HG02938 (cell line): ENCODE data around the gene SH3GLB2.
"Not testable (repeated sequence)": the region's sequence is repeated elsewhere in the genome, so short reads cannot be mapped to it uniquely, and the experiment has no call there.

Experiments
- ATAC-seq: cut with Tn5 transposase; IDR thresholded peaks from one replicate; pipeline ENCODE4 v1.9.1; 2021; ENCODE audit warnings: mild to moderate bottlenecking, moderate library complexity; ENCODE audit not compliant: unreplicated experiment

Gene SH3GLB2

DNA sequence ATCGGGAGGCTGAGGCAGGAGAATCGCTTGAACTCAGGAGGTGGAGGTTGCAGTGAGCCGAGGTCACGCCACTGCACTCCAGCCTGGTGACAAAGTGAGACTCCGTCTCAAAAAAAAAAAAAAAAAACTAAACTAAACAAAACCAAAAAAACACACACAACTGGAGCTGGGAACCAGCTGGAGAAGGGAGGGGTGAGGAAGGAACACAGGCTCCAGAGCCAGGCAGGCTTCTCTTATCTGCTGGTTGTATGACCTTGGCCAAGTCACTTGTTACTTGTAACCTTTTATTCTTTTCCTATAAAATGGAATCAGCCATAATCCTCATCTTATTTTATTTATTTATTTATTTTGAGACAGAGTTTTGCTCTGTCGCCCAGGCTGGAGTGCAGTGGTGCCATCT, 24.0 kb downstream of the SH3GLB2 start:
- not testable (repeated sequence) for ATAC-seq

DNA sequence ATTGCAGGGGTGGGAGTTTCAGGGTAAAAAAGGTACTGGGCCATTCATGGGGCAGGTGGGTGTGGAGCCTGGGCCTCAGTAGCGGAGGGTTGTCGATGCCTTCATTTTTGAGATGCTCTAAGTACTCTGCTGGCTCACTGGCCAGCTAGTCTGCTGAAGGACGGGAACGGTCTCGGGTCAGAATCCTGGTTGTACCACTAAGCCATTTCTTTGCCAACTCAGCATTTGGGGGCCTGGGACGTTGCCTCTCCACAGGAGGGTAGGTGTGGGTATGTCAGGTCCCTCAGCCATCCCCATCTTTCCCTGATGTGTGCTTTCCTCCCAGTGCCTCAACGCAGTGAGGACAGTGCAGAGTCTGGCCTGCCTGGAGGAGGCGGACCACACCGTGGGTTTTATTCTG, 25.1 kb downstream of the SH3GLB2 start:
- no peak for ATAC-seq

DNA sequence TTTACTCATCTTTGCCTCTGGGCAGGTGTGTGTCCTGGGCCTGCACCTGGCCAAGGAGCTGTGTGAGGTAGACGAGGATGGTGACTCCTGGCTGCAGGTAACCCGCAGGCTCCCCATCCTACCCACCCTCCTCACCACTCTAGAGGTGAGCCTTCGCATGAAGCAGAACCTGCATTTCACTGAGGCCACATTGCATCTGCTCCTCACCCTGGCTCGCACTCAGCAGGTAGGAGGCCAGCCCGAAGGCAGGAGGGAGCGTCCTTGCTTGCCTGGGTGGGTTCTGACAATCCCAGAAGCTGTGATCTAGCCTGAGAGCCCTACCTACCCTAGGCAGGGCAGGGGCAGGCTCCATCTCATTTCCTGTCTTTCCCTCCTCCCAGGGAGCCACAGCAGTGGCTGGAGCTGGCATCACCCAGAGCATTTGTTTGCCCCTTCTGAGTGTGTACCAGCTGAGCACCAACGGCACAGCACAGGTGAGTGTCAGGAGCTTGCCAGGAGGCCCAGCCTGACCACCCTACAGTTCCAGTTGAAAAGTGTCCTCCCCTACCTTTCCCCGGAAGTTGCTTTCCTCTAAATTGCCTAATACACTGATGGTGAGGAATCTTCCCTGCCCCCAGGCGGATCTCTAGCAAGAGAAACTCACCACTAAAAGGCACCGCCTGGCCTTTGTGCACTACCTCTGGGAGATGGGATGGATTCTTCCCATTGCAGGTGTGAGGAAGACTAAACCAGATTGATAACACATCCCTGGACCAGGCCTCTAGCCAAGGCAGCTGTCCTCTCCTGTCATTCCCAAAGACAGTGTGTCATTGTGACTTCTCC, 26.4 kb downstream of the SH3GLB2 start:
- no peak for ATAC-seq

DNA sequence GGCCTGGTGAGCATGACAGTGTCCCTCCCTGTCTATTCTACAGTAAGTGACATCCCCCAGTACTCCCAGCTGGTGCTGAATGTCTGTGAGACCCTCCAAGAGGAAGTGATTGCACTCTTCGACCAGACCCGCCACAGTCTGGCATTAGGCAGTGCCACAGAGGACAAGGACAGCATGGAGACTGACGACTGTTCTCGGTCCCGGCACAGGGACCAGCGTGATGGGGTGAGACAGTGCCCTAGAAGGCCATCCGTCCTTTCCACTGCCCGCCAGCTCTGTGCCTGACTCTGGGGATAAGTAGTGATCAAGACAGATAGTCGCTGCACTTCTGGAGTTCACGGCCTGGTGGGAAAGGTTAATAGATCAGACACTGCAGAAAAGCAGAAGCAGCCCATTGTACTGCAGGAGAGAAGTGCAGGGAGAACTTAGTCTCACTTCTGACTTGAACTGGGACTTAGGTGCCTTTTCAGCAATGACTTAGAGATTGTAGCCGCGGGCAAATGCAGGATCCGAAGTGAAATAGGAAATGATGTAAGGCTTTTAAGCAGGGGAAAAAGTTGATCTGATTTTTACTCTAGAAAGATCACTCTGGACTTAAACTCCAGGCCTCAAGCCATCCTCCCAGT, 28.4 kb downstream of the SH3GLB2 start:
- no peak for ATAC-seq

DNA sequence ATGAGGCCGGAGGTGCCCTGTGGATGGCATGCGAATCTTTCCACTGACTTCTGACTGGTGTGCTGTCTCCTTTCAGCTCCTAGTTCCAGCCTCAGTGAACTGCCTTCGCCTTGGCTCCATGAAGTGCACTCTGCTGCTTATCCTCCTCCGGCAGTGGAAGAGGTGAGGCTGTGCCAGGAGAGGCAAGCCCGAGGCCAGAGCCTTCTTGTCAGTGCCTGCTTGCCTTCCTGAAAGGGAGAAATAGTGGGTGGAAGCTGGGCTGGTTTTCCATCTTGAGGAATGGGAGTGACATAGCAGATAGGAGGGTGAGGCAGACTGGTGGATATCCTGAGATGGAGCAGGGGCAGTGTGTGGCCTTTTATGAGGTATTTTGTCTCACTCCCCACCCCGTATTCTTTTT, 29.7 kb downstream of the SH3GLB2 start:
- no peak for ATAC-seq

DNA sequence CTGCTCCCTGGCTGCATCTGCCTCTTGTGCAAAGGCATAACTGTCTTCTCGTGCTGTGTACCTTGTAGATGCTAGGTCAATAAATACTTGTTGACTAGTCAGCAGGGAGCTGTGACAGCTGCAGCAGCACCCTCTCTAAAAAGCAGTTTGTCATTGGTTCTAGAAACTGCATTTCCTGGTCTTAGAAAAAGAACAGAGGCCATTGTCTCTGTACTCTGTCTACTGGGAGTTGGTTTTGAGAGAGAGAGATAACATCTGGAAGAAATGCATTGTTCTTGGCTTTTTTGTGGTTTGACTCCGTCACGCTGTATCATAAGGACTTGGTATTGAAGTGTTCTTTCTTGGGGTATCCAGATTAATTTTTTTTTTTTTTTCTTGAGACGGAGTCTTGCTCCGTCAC, 32.3 kb downstream of the SH3GLB2 start:
- ATAC-seq: no peak

DNA sequence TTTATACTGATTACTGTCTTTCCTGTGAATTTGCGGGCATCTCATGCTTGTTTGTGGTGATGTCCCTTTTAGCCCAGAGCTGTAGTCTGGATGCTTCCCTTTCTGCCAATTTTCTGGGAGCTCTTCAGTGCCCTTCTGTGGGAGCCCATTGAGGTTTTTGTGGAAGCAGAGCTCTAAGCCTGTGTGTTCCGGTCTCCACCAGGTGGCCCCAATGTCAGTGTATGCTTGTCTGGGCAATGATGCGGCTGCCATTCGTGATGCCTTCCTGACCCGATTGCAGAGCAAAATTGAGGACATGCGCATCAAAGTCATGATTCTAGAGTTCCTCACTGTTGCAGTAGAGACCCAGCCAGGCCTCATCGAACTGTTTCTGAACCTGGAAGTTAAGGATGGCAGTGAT, 35.1 kb downstream of the SH3GLB2 start:
- ATAC-seq: no peak

DNA sequence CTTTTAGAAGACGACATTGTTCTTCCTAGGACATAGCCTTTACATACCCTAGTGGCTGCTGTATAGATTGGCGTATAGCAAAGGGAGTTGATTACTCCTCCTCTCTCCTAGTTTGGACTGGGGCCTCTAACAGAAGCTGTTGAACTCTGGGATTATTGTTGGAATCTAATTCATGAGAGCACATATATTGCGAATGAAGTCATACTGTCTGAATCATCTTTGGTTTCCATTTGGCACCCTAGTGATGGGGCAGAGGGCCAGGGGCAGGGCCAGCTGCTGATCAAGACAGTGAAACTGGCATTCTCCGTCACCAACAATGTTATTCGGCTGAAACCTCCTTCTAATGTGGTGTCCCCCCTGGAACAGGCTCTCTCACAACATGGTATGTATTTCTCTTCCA, 40.3 kb downstream of the SH3GLB2 start:
- ATAC-seq: no peak

DNA sequence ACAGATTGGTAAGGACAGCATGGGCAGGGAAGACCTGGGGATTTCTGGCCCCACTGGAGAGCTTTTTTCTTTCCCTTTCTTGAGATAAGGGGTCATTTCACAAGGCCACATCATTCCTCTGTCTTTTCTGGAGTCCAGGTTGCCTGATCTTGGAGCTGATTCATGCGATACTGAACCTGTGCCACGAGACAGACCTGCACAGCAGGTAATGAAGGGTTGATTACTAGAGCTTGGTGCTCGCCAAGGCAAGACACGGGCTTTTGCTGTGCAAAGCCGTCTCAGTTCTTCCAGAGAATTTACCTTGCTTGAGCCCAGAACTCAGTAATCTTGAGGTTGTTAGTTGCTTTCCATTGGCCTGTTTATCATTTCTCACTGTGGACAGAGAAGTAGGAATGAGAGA, 41.5 kb downstream of the SH3GLB2 start:
- no peak for ATAC-seq

DNA sequence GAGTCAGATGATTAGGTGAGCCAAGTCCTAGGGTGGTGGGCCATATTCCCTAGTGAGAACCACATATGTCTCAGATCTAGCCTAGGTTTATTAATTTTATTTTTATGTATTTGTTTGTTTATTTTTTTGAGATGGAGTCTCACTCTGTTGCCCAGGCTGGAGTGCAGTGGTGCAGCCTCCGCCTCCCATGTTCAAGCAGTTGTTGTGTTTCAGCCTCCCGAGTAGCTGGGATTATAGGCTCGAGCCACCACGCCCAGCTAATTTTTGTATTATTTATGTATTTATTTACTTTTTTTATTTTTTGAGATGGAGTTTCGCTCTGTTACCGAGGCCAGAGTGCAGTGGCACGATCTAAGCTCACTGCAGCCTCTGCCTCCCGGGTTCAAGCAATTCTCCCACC, 44.6 kb downstream of the SH3GLB2 start:
- no peak for ATAC-seq

DNA sequence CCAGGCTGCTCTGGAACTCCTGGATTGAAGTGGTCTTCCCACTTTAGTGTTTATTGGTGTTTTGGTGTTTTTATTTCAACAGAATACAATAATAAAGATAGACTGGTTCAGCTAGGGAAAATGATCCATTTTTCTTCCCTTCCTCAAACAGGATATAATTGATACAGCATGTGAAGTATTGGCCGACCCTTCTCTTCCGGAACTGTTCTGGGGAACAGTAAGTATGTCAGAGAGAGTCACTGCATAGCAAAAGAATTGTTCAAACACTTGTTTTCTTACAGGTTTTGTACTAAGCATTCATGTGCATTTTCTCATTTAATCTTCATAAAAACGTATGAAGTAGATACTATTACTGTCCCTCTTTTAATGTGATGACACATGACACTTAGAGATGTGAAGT, 49.0 kb downstream of the SH3GLB2 start:
- ATAC-seq: no peak

DNA sequence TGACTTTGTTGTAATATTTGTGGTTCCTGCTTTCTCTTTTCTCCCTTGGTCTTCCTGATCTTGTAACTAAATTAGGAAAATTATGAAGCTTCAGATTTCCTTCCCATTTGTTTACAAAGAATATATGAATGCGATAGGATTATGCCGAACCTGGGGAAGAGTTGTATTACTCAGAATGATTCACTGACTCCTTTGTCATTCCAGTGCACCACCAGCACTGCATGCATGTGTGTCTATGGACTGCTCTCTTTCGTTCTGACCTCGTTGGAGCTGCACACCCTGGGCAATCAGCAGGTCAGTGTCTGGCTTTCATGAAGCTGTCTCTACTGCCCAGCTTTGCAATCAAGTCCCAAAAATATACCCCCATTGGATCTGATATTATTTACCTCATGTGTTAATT, 55.2 kb downstream of the SH3GLB2 start:
- no peak for ATAC-seq

DNA sequence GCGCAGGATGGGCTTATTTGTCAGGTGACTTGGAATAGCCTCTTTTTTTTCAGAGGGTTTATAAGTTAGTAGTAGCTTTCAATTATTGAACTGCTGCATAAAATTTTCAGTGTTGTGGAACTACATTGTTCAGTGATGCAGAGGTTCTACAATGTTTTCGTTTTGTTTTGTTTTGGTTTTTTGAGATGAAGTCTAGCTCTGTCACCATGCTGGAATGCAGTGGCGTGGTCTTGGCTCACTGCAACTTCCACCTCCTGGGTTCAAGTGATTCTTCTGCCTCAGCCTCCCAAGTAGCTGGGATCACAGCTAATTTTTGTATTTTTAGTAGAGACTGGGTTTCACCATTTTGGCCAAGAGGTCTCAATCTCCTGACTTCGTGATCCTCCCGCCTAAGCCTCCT, 58.6 kb downstream of the SH3GLB2 start:
- no peak for ATAC-seq

DNA sequence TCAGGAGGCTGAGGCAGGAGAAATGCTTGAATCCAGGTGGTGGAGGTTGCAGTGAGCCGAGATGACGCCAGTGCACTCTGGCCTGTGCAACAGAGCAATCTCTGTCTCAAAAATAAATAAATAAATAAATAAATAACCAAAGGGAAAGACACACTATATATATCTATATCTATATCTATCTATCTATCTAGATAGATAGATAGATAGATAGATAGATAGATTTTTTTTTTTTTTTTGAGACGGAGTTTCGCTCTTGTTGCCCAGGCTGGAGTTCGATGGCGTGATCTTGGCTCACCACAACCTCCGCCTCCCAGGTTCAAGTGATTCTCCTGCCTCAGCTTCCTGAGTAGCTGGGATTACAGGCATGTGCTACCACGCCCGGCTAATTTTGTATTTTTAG, 66.7 kb downstream of the SH3GLB2 start:
- not testable (repeated sequence) for ATAC-seq
